NCI-H2029 (cell line): Measurements from ENCODE around the gene CFAP299.
A peak's percentile ranks its signal among the peaks of the same experiment; 100 is the strongest.

ENCODE experiments used
- DNase-seq: peaks from one replicate; lab custom pipeline; 2025; lab: John Stamatoyannopoulos, UW

CFAP299 gene

GRCh38 chr4:80447493-80447892, 112.0 kb downstream of the CFAP299 start:
- DNase-seq, result no peak

- no peak for DNase-seq
These were observed 112.5 kb downstream of the CFAP299 start for GRCh38 chr4:80448056-80448455.

GRCh38 chr4:80452055-80452454, 116.5 kb downstream of the CFAP299 start:
- DNase-seq, result no peak

- no peak for DNase-seq
These were observed 117.2 kb downstream of the CFAP299 start for GRCh38 chr4:80452768-80453167.

GRCh38 chr4:80454040-80454439, 118.5 kb downstream of the CFAP299 start:
- no peak for DNase-seq

GRCh38 chr4:80454556-80454955, 119.0 kb downstream of the CFAP299 start:
- DNase-seq, result no peak

GRCh38 chr4:80459918-80460473, 124.5 kb downstream of the CFAP299 start:
- DNase-seq, result no peak

GRCh38 chr4:80461412-80461811, 125.9 kb downstream of the CFAP299 start:
- no peak for DNase-seq

- DNase-seq, result no peak
These were observed 127.1 kb downstream of the CFAP299 start for GRCh38 chr4:80462621-80463091.

- DNase-seq, result no peak
These were observed 128.0 kb downstream of the CFAP299 start for GRCh38 chr4:80463509-80463908.

- no peak for DNase-seq
These were observed 129.7 kb downstream of the CFAP299 start for GRCh38 chr4:80465238-80465637.

GRCh38 chr4:80465736-80466135, 130.2 kb downstream of the CFAP299 start:
- no peak for DNase-seq

GRCh38 chr4:80466618-80467017, 131.1 kb downstream of the CFAP299 start:
- DNase-seq, result no peak

GRCh38 chr4:80471756-80472155, 136.2 kb downstream of the CFAP299 start:
- DNase-seq, result peak; percentile 74

GRCh38 chr4:80475236-80475635, 139.7 kb downstream of the CFAP299 start:
- no peak for DNase-seq

GRCh38 chr4:80475798-80476197, 140.3 kb downstream of the CFAP299 start:
- no peak for DNase-seq

GRCh38 chr4:80484712-80485111, 149.2 kb downstream of the CFAP299 start:
- DNase-seq, result no peak

- no peak for DNase-seq
These were observed 151.1 kb downstream of the CFAP299 start for GRCh38 chr4:80486603-80487002.

- DNase-seq, result no peak
These were observed 154.3 kb downstream of the CFAP299 start for GRCh38 chr4:80489798-80490197.

- peak; percentile 45 for DNase-seq
These were observed 157.2 kb downstream of the CFAP299 start for GRCh38 chr4:80492761-80493160.

- no peak for DNase-seq
These were observed 160.3 kb downstream of the CFAP299 start for GRCh38 chr4:80495865-80496264.

- DNase-seq, result no peak
These were observed 163.2 kb downstream of the CFAP299 start for GRCh38 chr4:80498725-80499124.

GRCh38 chr4:80500613-80501012, 165.1 kb downstream of the CFAP299 start:
- DNase-seq, result no peak

- DNase-seq, result no peak
These were observed 171.5 kb downstream of the CFAP299 start for GRCh38 chr4:80507077-80507476.

- DNase-seq, result no peak
These were observed 172.0 kb downstream of the CFAP299 start for GRCh38 chr4:80507507-80507906.
